Measurements from ENCODE around the gene MTHFR. TPM values are rescaled to one million over a fixed set of nuclear protein-coding genes. Genes with fewer than 3 reads are reported as not detected.

Gene MTHFR
- polyA plus RNA-seq, 1 of the 3 experiments (the other 2 are of a cell fraction), result 5.3 TPM

DNA sequence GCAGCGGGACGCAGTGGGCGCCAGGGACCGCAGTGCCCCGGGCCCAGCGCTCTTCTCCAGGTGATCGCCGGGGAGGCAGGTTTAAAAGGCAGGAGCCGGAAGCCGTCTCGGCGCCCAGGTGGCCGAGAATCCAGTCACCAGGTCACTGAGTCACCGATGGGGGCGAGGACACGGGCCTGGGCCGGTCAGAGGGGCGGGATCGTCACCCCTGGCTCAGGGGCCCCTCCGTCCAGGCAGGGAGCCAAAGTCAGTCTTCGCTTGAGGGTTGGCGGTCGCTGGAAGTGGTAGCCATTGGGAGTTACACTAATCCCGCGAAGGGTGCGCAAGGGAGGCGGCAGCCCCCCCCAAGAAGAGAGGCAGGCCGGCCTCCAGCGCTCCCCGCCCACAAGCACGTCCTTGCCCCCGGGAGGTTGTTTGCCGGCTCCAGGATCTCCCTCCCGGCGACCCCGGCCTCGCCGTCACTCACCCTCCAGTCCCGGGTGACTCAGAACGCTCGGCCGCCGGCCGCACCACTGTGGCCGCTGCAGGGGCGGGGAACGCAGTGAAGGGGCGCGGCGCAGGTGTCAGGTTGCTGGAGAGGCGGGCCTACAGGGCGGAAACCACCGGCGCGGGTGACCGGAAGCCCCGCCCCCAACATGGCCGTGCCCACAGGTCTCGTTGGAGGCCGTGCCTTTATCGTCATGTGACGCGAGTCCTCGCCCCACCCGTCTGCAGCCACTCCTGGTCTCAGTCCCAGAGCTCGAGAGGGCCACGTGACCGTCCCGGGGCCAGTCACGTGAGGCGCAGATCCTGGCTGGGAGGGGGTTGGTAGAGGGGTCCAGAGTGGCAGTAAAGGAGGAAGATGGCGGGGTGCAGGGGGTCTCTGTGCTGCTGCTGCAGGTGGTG, at the start of gene MTHFR, which contains the start of gene CLCN6 (continued):
- TF ChIP-seq FOXM1 (IDR thresholded peaks at IDR 0.05; ENCODE audit: low read depth) (no peak), RXRA (IDR thresholded peaks at IDR 0.05; ENCODE audit: borderline replicate concordance, low read depth) (peak; percentile 80; the same call in 1 of the 2 replicates), GATA2 (CRISPR knock-in tag; IDR thresholded peaks at IDR 0.05) (no peak), RCOR1 (IDR thresholded peaks at IDR 0.05; ENCODE audit: low read length) (no peak), EP300 (IDR thresholded peaks at IDR 0.05; ENCODE audit: borderline replicate concordance in 1 of 2, low read depth in 1 of 2, low read length in 1 of 2) (no peak), YY1 (IDR thresholded peaks at IDR 0.05; ENCODE audit: low read depth) (peak; percentile 91), ELF1 (IDR thresholded peaks at IDR 0.05) (no peak), TCF12 (IDR thresholded peaks at IDR 0.05) (peak; percentile 39), POLR2AphosphoS5 (IDR thresholded peaks at IDR 0.05; ENCODE audit: low read depth, low read length) (peak; percentile 16), TAF1 (IDR thresholded peaks at IDR 0.05; ENCODE audit: borderline replicate concordance, low read depth, low read length) (peak; percentile 17; the same call in 1 of the 2 replicates)
- TF ChIP-seq, protein P1, sequence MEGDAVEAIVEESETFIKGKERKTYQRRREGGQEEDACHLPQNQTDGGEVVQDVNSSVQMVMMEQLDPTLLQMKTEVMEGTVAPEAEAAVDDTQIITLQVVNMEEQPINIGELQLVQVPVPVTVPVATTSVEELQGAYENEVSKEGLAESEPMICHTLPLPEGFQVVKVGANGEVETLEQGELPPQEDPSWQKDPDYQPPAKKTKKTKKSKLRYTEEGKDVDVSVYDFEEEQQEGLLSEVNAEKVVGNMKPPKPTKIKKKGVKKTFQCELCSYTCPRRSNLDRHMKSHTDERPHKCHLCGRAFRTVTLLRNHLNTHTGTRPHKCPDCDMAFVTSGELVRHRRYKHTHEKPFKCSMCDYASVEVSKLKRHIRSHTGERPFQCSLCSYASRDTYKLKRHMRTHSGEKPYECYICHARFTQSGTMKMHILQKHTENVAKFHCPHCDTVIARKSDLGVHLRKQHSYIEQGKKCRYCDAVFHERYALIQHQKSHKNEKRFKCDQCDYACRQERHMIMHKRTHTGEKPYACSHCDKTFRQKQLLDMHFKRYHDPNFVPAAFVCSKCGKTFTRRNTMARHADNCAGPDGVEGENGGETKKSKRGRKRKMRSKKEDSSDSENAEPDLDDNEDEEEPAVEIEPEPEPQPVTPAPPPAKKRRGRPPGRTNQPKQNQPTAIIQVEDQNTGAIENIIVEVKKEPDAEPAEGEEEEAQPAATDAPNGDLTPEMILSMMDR (IDR thresholded peaks at IDR 0.05), result no peak
- TF ChIP-seq, protein P2, sequence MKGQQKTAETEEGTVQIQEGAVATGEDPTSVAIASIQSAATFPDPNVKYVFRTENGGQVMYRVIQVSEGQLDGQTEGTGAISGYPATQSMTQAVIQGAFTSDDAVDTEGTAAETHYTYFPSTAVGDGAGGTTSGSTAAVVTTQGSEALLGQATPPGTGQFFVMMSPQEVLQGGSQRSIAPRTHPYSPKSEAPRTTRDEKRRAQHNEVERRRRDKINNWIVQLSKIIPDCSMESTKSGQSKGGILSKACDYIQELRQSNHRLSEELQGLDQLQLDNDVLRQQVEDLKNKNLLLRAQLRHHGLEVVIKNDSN (IDR thresholded peaks at IDR 0.05; ENCODE audit: borderline replicate concordance, low read depth), result peak; percentile 100

DNA sequence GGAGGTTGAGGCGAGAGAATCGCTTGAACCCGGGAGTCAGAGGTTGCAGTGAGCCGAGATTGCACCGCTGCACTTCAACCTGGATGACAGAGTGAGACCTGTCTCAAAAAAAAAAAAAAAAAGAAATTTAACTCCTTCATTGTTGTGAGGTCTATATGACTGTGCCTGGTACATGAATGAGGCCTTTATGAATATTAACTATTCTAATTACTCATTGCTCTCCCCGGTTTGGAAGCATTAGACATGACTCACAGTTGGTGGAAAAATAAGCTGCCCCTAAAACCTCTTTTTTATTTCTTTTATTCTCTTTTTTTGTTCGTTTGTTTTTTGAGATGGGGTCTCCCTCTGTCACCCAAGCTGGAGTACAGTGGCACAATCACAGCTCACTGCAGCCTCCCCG, 49.7 kb upstream of the MTHFR start:
- H3K27me3 ChIP-seq (ENCODE audit: insufficient read depth), result peaks cover 5% of the 10 kb centered on the region; the same call in 1 of the 2 replicates
- ChIA-PET CTCF (no interaction called here), POLR2A (no interaction called here)
- TF ChIP-seq POLR2AphosphoS5 (IDR thresholded peaks at IDR 0.05; ENCODE audit: low read depth, low read length), result no peak
- TF ChIP-seq GATA2 (CRISPR knock-in tag; IDR thresholded peaks at IDR 0.05), result no peak
- TF ChIP-seq CHD2 (IDR thresholded peaks at IDR 0.05; ENCODE audit: low read length, partially characterized antibody), result no peak
- TF ChIP-seq, protein P2 (IDR thresholded peaks at IDR 0.05; ENCODE audit: borderline replicate concordance, low read depth), result no peak
- no peak for TF ChIP-seq EP300 (IDR thresholded peaks at IDR 0.05; ENCODE audit: borderline replicate concordance in 1 of 2, low read depth in 1 of 2, low read length in 1 of 2)
- TF ChIP-seq TCF12 (IDR thresholded peaks at IDR 0.05), result no peak
- no peak for TF ChIP-seq NFIC (IDR thresholded peaks at IDR 0.05; ENCODE audit: borderline replicate concordance)
- no peaks in the 10 kb centered on the region for H3K36me3 ChIP-seq (replicated peaks in 1 of 2; ENCODE audit: control insufficient read depth in 1 of 2, insufficient read depth in 2 of 2, low read length in 1 of 2)
- H3K9me3 ChIP-seq, result no peaks in the 10 kb centered on the region
- H4K20me1 ChIP-seq (ENCODE audit: insufficient read depth), result no peaks in the 10 kb centered on the region
- no peak overlapping the region for H2AFZ ChIP-seq (ENCODE audit: low read depth)
- H3K4me2 ChIP-seq, result no peak overlapping the region
- H3F3A ChIP-seq (replicated peaks; ENCODE audit: insufficient read depth), result no peaks in the 10 kb centered on the region
- H3K4me3 ChIP-seq (ENCODE audit: low read depth in 2 of 2, low read length in 1 of 2), result no peak overlapping the region
- no peak for DNase-seq
- no peaks in the 10 kb centered on the region for H3K79me2 ChIP-seq (ENCODE audit: insufficient read depth)
- no peak overlapping the region for H3K9ac ChIP-seq
- 63% methylated on average over 8 of the region's 8 CpGs for WGBS (ENCODE audit: low lambda C conversion rate)
- H3K27ac ChIP-seq (ENCODE audit: low read depth in 2 of 2, low read length in 1 of 2), result no peak overlapping the region
- H3K4me1 ChIP-seq (ENCODE audit: control insufficient read depth in 1 of 2, insufficient read depth in 2 of 2, low read depth in 1 of 2, low read length in 1 of 2), result peaks cover 0 to 3% of the 10 kb centered on the region in 2 experiments; a peak in 1 of 4 replicates
- no peaks in the 10 kb centered on the region for H3K9me2 ChIP-seq

Data from SK-N-SH (cell line).